Esophagus squamous epithelium (tissue), 5 donors: ENCODE results near the gene LMOD1. TPM values are rescaled to one million over a fixed set of nuclear protein-coding genes. Genes with fewer than 3 reads are reported as not detected.
"Not testable (repeated sequence)": the region's sequence is repeated elsewhere in the genome, so short reads cannot be mapped to it uniquely, and the experiment has no call there.

Experiments used
- DNase-seq: peaks from one replicate; lab custom pipeline; 2025; lab: John Stamatoyannopoulos, UW
- H3K27ac ChIP-seq, 4 donors: fragments of 200-600 bp; sonication (generic); one replicate each; pipeline ENCODE4 v1.5.1; 2016 to 2019; ENCODE audit warnings: mild to moderate bottlenecking in 1 of 4
- H3K27me3 ChIP-seq, 4 donors: fragments of 200-600 bp; sonication (generic); 1 replicate in 3 of 4; 2 replicates in 1 of 4; pipeline versions ENCODE4 v1.5.1 to v1.6.0; 2017 to 2021; ENCODE audit warnings: antibody characterized with exemption in 1 of 4
- H3K36me3 ChIP-seq, 3 donors: fragments of 200-600 bp; sonication (generic); one replicate each; pipeline ENCODE4 v1.5.1; 2016 to 2019
- H3K4me1 ChIP-seq, 3 donors: fragments of 200-600 bp; sonication (generic); one replicate each; pipeline ENCODE4 v1.5.1; 2017 to 2019
- H3K4me3 ChIP-seq, 4 donors: fragments of 200-600 bp; sonication (generic); 1 replicate in 3 of 4; 2 replicates in 1 of 4; pipeline ENCODE4 v1.5.1; 2016 to 2019; ENCODE audit warnings: mild to moderate bottlenecking in 2 of 4, moderate library complexity in 1 of 4
- H3K9me3 ChIP-seq, 3 donors: fragments of 200-600 bp; sonication (generic); one replicate each; pipeline ENCODE4 v1.5.1; 2016 to 2019
- CTCF ChIP-seq, 6 experiments: fragments of 450-650 bp in 4 of 6; fragments of 200-600 bp in 2 of 6; sonication (generic) in 2 of 6; IDR thresholded peaks; one replicate each; pipeline ENCODE4 v1.5.1; 2016 to 2019; ENCODE audit warnings: antibody characterized with exemption in 6 of 6, mild to moderate bottlenecking in 4 of 6, moderate library complexity in 4 of 6
- POLR2A ChIP-seq, 4 donors: fragments of 450-650 bp; IDR thresholded peaks; one replicate each; pipeline ENCODE4 v1.6.1; 2017; ENCODE audit warnings: antibody characterized with exemption in 4 of 4, mild to moderate bottlenecking in 4 of 4, moderate library complexity in 3 of 4
- WGBS, 2 donors: methylation state at CpG; one replicate each; pipeline ENCODE4 v1.1.5; 2018; 5-methylcytosine and 5-hydroxymethylcytosine counted together
- intact Hi-C: fragments of 100-400 bp; cut with DNase I; formaldehyde crosslinking; loops from one replicate; pipeline ENCODE4 v1.15.0; 2022
- total RNA-seq, 4 donors: library from RNA; depleted of rRNA; stranded (reverse); fragments of >200 nt; gene quantifications; one replicate each; pipeline ENCODE4 v1.1.0, GENCODE V29; 2016
- donor health status: DM: yes; HTN: yes; CAD: no.

LMOD1 gene
- total RNA-seq, 4 donors from 2014 or later: 8.3 to 157 (median 38.6) TPM

GRCh38 chr1:201970334-201971159 lies 24.2 kb upstream of the LMOD1 start:
- 49 to 52% methylated on average over 9 of the region's 9 CpGs for WGBS, 2 donors
- Histone ChIP-seq H3K4me3 (no peak overlapping the region), H3K27ac (no peak overlapping the region), H3K4me1 (peaks cover 5 to 8% (median 7%) of the 10 kb centered on the region in 3 donors), H3K27me3 (no peaks in the 10 kb centered on the region), H3K36me3 (peaks cover 15 to 54% (median 27%) of the 10 kb centered on the region in 3 donors), H3K9me3 (no peaks in the 10 kb centered on the region)
- intact Hi-C loops: loop anchor here (5.0 kb wide), 2 partner anchors 73 to 93 kb away; no protein-coding TSS in a partner anchor
- no peak for TF ChIP-seq CTCF (IDR thresholded peaks at IDR 0.05)
- no peak for TF ChIP-seq POLR2A (IDR thresholded peaks at IDR 0.05)
- no peak for DNase-seq

GRCh38 chr1:201968202-201968925 lies 22.0 kb upstream of the LMOD1 start:
- no peak for DNase-seq
- intact Hi-C loops: no loop called here
- TF ChIP-seq CTCF (IDR thresholded peaks at IDR 0.05): no peak
- TF ChIP-seq POLR2A (IDR thresholded peaks at IDR 0.05): no peak
- Histone ChIP-seq H3K27me3 (no peaks in the 10 kb centered on the region), H3K36me3 (peaks cover 20 to 76% (median 37%) of the 10 kb centered on the region in 3 donors), H3K9me3 (no peaks in the 10 kb centered on the region), H3K27ac (no peak overlapping the region), H3K4me3 (no peak overlapping the region), H3K4me1 (peaks cover 5 to 8% (median 7%) of the 10 kb centered on the region in 3 donors)
- 90 to 94% methylated on average over 13 to 16 of the region's 16 CpGs for whole genome bisulfite sequencing, 2 donors

GRCh38 chr1:201966171-201966570 lies 19.8 kb upstream of the LMOD1 start:
- no peaks in the 10 kb centered on the region for H3K4me1 ChIP-seq
- H3K4me3 ChIP-seq: no peak overlapping the region
- WGBS, 2 donors: 88 to 91% methylated on average over 4 to 5 of the region's 5 CpGs
- peaks cover 20 to 98% (median 48%) of the 10 kb centered on the region in 3 donors for H3K36me3 ChIP-seq
- H3K9me3 ChIP-seq: no peaks in the 10 kb centered on the region
- DNase-seq: no peak
- H3K27me3 ChIP-seq: no peaks in the 10 kb centered on the region
- TF ChIP-seq POLR2A (IDR thresholded peaks at IDR 0.05): no peak
- no peak for TF ChIP-seq CTCF (IDR thresholded peaks at IDR 0.05)
- intact Hi-C loops: no loop called here
- H3K27ac ChIP-seq: no peak overlapping the region

GRCh38 chr1:201964261-201964660 lies 17.9 kb upstream of the LMOD1 start:
- Histone ChIP-seq H3K4me1 (no peaks in the 10 kb centered on the region), H3K4me3 (no peak overlapping the region), H3K27ac (no peak overlapping the region), H3K9me3 (no peaks in the 10 kb centered on the region), H3K36me3 (peaks cover 12 to 100% (median 36%) of the 10 kb centered on the region in 3 donors), H3K27me3 (no peaks in the 10 kb centered on the region)
- TF ChIP-seq POLR2A (IDR thresholded peaks at IDR 0.05) (no peak), CTCF (IDR thresholded peaks at IDR 0.05) (no peak)
- intact Hi-C loops: no loop called here
- WGBS, 2 donors: 58 to 82% methylated on average over 1 of the region's 1 CpG
- no peak for DNase-seq

- H3K9me3 ChIP-seq, H3K4me1 ChIP-seq, intact Hi-C loops, H3K27me3 ChIP-seq, DNase-seq, H3K27ac ChIP-seq, H3K4me3 ChIP-seq: not testable (repeated sequence)
- 89 to 93% methylated on average over 10 of the region's 10 CpGs for WGBS, 2 donors
- peaks cover 5 to 100% (median 48%) of the 10 kb centered on the region in 3 donors for H3K36me3 ChIP-seq
These were observed 16.0 kb upstream of the LMOD1 start for GRCh38 chr1:201962382-201962781.
